Calu3 (cell line): ENCODE results near the gene ANKS6. TPM values are rescaled to one million over a fixed set of nuclear protein-coding genes. Genes with fewer than 3 reads are reported as not detected.

Experiments used
- BruUV-seq: library from RNA; stranded (reverse); fragments of 400-500 nt; replicated peaks from 2 replicates; lab custom pipeline; 2021; lab: Mats Ljungman, UMichigan
- CTCF ChIA-PET: fragments of 300-600 bp; sonication (Branson Sonifier 250); formaldehyde crosslinking; loops from one replicate; lab custom pipeline; 2022; ENCODE audit warnings: antibody characterized with exemption; lab: Charles Lee
- DNase-seq: peaks from one replicate; pipeline ENCODE4 v3.0.0; 2022
- H3K27ac Mint-ChIP-seq: one replicate; pipeline ENCODE4 v1.8.0; 2022; ENCODE audit warnings: mixed read lengths; ENCODE audit not compliant: unreplicated experiment
- H3K27me3 Mint-ChIP-seq: one replicate; pipeline ENCODE4 v1.8.0; 2022; ENCODE audit warnings: mixed read lengths; ENCODE audit not compliant: unreplicated experiment
- H3K36me3 Mint-ChIP-seq: one replicate; pipeline ENCODE4 v1.8.0; 2022; ENCODE audit warnings: mild to moderate bottlenecking, moderate library complexity, mixed read lengths; ENCODE audit not compliant: insufficient read depth, unreplicated experiment
- H3K4me1 Mint-ChIP-seq: one replicate; pipeline ENCODE4 v1.8.0; 2022; ENCODE audit warnings: mild to moderate bottlenecking, low read depth, mixed read lengths; ENCODE audit not compliant: unreplicated experiment
- H3K4me3 Mint-ChIP-seq: one replicate; pipeline ENCODE4 v1.8.0; 2022; ENCODE audit warnings: mild to moderate bottlenecking, low read depth, moderate library complexity, mixed read lengths; ENCODE audit not compliant: unreplicated experiment
- H3K9me3 Mint-ChIP-seq: one replicate; pipeline ENCODE4 v1.8.0; 2022; ENCODE audit warnings: low read depth, mixed read lengths; ENCODE audit not compliant: unreplicated experiment
- CTCF ChIP-seq: fragments of 200-600 bp; IDR thresholded peaks from one replicate; pipeline ENCODE4 v1.8.0; 2022; ENCODE audit warnings: antibody characterized with exemption; ENCODE audit not compliant: unreplicated experiment
- intact Hi-C: fragments of 100-400 bp; cut with micrococcal nuclease; formaldehyde crosslinking; loops from one replicate; pipeline ENCODE4 v1.10.0; 2022; ENCODE audit not compliant: unreplicated experiment
- total RNA-seq: library from RNA; stranded (reverse); gene quantifications from 2 replicates; pipeline ENCODE4 v1.2.3, GENCODE V29; 2022

ANKS6 gene
- total RNA-seq, 1 experiment from 2014 or later: 31.5 TPM

GRCh38 chr9:98724810-98725530 lies 71.4 kb downstream of the ANKS6 start:
- no peak for DNase-seq
- Mint-ChIP-seq H3K9me3 (no peaks in the 10 kb centered on the region), H3K27me3 (peaks cover 73% of the 10 kb centered on the region)

GRCh38 chr9:98721643-98722042 lies 74.7 kb downstream of the ANKS6 start:
- TF ChIP-seq CTCF: no peak

More at GRCh38 chr9:98724810-98725530, 71.4 kb downstream of the ANKS6 start:
- intact Hi-C loops: no loop called here
- Mint-ChIP-seq H3K27ac (no peak overlapping the region), H3K4me1 (no peaks in the 10 kb centered on the region), H3K4me3 (no peak overlapping the region), H3K36me3 (no peaks in the 10 kb centered on the region)
- BruUV-seq: no TSS peak
- CTCF ChIA-PET: no interaction called here
- no peak for TF ChIP-seq CTCF

GRCh38 chr9:98720402-98720801 lies 76.0 kb downstream of the ANKS6 start:
- H3K27me3 Mint-ChIP-seq: peaks cover 75% of the 10 kb centered on the region

More at GRCh38 chr9:98721643-98722042, 74.7 kb downstream of the ANKS6 start:
- Mint-ChIP-seq H3K4me1 (no peaks in the 10 kb centered on the region), H3K4me3 (no peak overlapping the region), H3K27ac (no peak overlapping the region), H3K36me3 (no peaks in the 10 kb centered on the region), H3K27me3 (peaks cover 75% of the 10 kb centered on the region), H3K9me3 (no peaks in the 10 kb centered on the region)
- CTCF ChIA-PET: no interaction called here
- DNase-seq: no peak
- intact Hi-C loops: no loop called here
- BruUV-seq: no TSS peak

GRCh38 chr9:98719055-98719454 lies 77.3 kb downstream of the ANKS6 start:
- TF ChIP-seq CTCF: no peak
- Mint-ChIP-seq H3K27ac (no peak overlapping the region), H3K4me1 (no peaks in the 10 kb centered on the region), H3K27me3 (peaks cover 79% of the 10 kb centered on the region), H3K9me3 (no peaks in the 10 kb centered on the region), H3K36me3 (no peaks in the 10 kb centered on the region), H3K4me3 (no peak overlapping the region)
- BruUV-seq: no TSS peak
- intact Hi-C loops: no loop called here
- DNase-seq: no peak
- CTCF ChIA-PET: no interaction called here

More at GRCh38 chr9:98720402-98720801, 76.0 kb downstream of the ANKS6 start:
- Mint-ChIP-seq H3K9me3 (no peaks in the 10 kb centered on the region), H3K4me1 (no peaks in the 10 kb centered on the region), H3K4me3 (no peak overlapping the region), H3K36me3 (no peaks in the 10 kb centered on the region), H3K27ac (no peak overlapping the region)
- no peak for DNase-seq
- intact Hi-C loops: no loop called here
- TF ChIP-seq CTCF: no peak
- CTCF ChIA-PET: no interaction called here
- no TSS peak for BruUV-seq
